Ascending aorta (tissue), 2 donors: Measurements from ENCODE around the gene FRMD4A. TPM values are rescaled to one million over a fixed set of nuclear protein-coding genes. Genes with fewer than 3 reads are reported as not detected.
A peak's percentile ranks its signal among the peaks of the same experiment; 100 is the strongest.

Source experiments
- DNase-seq, 2 donors: peaks; one replicate each; pipeline ENCODE4 v3.0.0-alpha.2; 2019; ENCODE audit warnings: low spot score in 2 of 2
- H3K27ac ChIP-seq, 2 donors: fragments of 200-600 bp; sonication (generic); one replicate each; pipeline ENCODE4 v1.5.1; 2016 to 2017; ENCODE audit warnings: mild to moderate bottlenecking in 1 of 2
- H3K27me3 ChIP-seq: fragments of 200-600 bp; sonication (generic); one replicate; pipeline ENCODE4 v1.5.1; 2017
- H3K36me3 ChIP-seq, 2 donors: fragments of 200-600 bp; sonication (generic); one replicate each; pipeline ENCODE4 v1.5.1; 2016
- H3K4me1 ChIP-seq, 2 donors: fragments of 200-600 bp; sonication (generic); one replicate each; pipeline ENCODE4 v1.5.1; 2016 to 2017; ENCODE audit warnings: mild to moderate bottlenecking in 1 of 2
- H3K4me3 ChIP-seq, 2 donors: fragments of 200-600 bp; sonication (generic); one replicate each; pipeline ENCODE4 v1.5.1; 2016 to 2017; ENCODE audit warnings: mild to moderate bottlenecking in 1 of 2
- H3K9me3 ChIP-seq, 2 donors: fragments of 200-600 bp; sonication (generic); one replicate each; pipeline ENCODE4 v1.5.1; 2016
- intact Hi-C: fragments of 100-400 bp; cut with DNase I; formaldehyde crosslinking; loops from one replicate; pipeline ENCODE4 v1.15.1; 2023
- total RNA-seq: library from RNA; depleted of rRNA; stranded (reverse); fragments of >200 nt; gene quantifications from one replicate; pipeline ENCODE4 v1.1.0, GENCODE V29; 2016
- TF ChIP-seq, protein P1 (sequence below), 3 experiments: fragments of 200-600 bp in 2 of 3; fragments of 450-650 bp in 1 of 3; sonication (generic) in 2 of 3; IDR thresholded peaks; one replicate each; pipeline ENCODE4 v1.5.1; 2016 to 2019; ENCODE audit warnings: antibody characterized with exemption in 3 of 3, mild to moderate bottlenecking in 1 of 3, moderate library complexity in 1 of 3

The FRMD4A gene
- total RNA-seq, 1 donor from 2014 or later: 108 TPM

DNA sequence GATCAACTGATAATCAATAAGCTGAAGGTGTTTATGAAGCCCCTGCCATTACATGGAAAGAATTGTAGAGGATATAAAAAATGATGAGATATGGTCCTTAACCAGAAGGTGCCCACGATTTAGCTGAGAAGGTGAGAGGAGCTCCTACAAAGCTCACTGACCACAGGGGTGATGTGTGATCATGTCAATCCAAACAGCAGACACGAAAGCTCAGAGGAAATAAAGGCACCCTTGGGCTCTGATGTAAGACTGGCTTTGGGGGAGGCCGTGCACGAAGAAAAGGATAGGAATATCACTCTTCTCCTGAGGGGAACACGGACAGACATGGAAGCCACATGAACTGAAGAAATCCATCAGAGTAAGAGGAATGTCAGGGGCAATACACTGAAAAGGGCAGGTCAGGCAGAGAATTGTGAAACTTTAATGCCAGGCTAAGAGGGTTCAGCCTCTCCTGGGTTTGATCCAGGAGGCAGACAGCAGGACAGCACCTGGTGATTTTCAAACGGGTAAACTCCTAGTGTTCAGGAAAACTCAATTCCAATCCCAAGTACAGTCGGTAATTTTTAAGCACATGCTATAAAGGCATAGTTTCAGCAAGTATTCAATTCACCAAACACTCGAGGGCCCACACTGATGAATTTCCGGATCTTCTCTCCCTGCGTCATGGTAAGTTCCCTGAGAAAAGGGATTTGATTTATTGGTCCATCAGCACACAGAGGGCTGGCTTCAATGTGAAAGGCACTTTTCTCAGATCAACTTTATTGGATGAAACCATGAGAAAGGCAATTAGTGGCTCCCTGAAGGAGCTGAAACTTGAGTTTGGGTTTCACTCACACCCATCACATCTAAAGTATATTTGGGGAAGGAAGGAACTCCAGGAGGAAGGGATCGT is 580.2 kb downstream of the FRMD4A start:
- intact Hi-C loops: no loop called here

DNA sequence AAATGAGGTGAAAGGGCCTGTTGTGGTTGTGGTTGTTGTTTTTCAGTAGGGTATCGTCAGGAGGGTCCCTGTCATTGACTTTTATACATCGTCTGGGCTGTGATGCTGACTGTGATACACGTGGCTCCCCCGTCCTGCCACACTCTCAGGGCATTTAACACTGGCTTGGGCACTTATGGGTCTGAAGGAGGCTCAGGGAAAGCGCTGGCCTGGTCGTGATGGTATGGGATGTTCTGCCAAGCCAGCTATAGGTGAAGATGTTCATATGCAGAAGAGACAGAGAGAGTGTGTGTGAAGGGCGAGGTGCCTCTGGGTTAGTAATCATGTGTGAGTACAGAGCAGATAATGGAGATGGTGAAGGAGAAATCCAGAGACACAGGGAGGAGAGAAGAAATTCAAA is 585.5 kb downstream of the FRMD4A start:
- H3K27ac ChIP-seq: no peak overlapping the region
- DNase-seq: peak in 1 of 2 donors; percentile 57
- H3K4me3 ChIP-seq: no peak overlapping the region
- TF ChIP-seq, protein P1, sequence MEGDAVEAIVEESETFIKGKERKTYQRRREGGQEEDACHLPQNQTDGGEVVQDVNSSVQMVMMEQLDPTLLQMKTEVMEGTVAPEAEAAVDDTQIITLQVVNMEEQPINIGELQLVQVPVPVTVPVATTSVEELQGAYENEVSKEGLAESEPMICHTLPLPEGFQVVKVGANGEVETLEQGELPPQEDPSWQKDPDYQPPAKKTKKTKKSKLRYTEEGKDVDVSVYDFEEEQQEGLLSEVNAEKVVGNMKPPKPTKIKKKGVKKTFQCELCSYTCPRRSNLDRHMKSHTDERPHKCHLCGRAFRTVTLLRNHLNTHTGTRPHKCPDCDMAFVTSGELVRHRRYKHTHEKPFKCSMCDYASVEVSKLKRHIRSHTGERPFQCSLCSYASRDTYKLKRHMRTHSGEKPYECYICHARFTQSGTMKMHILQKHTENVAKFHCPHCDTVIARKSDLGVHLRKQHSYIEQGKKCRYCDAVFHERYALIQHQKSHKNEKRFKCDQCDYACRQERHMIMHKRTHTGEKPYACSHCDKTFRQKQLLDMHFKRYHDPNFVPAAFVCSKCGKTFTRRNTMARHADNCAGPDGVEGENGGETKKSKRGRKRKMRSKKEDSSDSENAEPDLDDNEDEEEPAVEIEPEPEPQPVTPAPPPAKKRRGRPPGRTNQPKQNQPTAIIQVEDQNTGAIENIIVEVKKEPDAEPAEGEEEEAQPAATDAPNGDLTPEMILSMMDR (IDR thresholded peaks at IDR 0.05): no peak
- H3K9me3 ChIP-seq: no peaks in the 10 kb centered on the region
- no peaks in the 10 kb centered on the region for H3K27me3 ChIP-seq
- H3K36me3 ChIP-seq: peaks cover 3 to 5% of the 10 kb centered on the region in 2 donors
- no peaks in the 10 kb centered on the region for H3K4me1 ChIP-seq
- intact Hi-C loops: no loop called here

More for the DNA sequence above, 580.2 kb downstream of the FRMD4A start:
- no peak for DNase-seq
- no peak overlapping the region for H3K4me3 ChIP-seq
- TF ChIP-seq, protein P1 (IDR thresholded peaks at IDR 0.05): no peak
- no peaks in the 10 kb centered on the region for H3K9me3 ChIP-seq
- H3K4me1 ChIP-seq: no peaks in the 10 kb centered on the region
- H3K27ac ChIP-seq: no peak overlapping the region
- H3K36me3 ChIP-seq: peaks cover 0 to 3% of the 10 kb centered on the region in 2 donors
- no peaks in the 10 kb centered on the region for H3K27me3 ChIP-seq

DNA sequence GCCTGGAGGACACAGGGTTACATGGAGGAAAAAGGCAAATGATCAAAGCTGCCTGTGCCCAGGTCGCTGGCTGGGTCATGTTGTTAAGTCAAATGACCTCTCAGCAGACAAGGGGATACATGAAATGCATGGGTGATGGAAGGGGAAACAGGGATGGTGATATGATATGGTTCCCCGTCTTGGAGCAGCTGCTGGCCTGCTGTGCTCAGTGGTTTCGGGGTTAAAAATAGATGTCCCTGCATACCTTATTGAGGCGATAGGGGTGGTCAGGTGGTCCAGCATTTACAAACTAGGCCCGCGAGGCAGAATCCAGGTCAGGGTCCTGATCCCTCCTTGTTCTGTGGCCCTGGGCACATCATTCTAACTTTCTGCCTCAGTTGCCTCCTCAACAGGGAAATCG is 586.8 kb downstream of the FRMD4A start:
- Histone ChIP-seq H3K27ac (no peak overlapping the region), H3K27me3 (no peaks in the 10 kb centered on the region), H3K9me3 (no peaks in the 10 kb centered on the region), H3K4me3 (no peak overlapping the region), H3K36me3 (peaks cover 5 to 13% of the 10 kb centered on the region in 2 donors), H3K4me1 (no peaks in the 10 kb centered on the region)
- intact Hi-C loops: no loop called here
- peak in 1 of 2 donors; percentile 12 for DNase-seq
- TF ChIP-seq, protein P1 (IDR thresholded peaks at IDR 0.05): no peak

DNA sequence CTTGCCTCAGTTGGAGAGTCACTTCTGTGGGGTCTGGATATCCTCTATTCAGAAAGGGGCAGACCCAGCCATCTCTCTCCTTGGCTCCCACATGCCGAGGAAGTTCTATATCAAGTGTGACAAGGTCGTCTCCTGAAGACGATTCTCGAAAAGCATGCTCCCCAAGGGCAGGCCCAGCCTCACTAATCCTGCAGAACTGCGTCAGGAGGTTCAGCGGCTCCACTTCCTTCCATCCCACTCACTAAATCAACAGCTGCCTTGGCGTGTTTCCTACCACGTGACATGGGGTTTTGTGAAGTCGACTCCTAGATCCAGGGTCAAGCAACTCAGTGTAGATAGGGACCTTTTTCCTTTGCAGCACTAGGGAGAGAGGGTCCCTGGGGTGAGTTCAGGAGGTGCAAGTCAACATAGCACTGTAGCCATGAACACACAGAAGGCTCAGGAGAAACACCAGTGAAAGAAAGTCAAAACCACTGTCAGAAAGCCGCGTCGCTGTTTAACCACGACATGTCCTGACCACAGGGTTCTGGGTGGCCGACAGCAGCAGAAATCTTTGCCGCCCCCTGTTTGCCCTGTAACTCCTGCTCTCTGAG is 587.5 kb downstream of the FRMD4A start:
- Histone ChIP-seq H3K4me3 (no peak overlapping the region), H3K9me3 (no peaks in the 10 kb centered on the region), H3K27me3 (no peaks in the 10 kb centered on the region), H3K36me3 (peaks cover 5 to 13% of the 10 kb centered on the region in 2 donors), H3K27ac (no peak overlapping the region), H3K4me1 (no peaks in the 10 kb centered on the region)
- DNase-seq: peak in 1 of 2 donors; percentile 50
- intact Hi-C loops: no loop called here
- TF ChIP-seq, protein P1 (IDR thresholded peaks at IDR 0.05): no peak

DNA sequence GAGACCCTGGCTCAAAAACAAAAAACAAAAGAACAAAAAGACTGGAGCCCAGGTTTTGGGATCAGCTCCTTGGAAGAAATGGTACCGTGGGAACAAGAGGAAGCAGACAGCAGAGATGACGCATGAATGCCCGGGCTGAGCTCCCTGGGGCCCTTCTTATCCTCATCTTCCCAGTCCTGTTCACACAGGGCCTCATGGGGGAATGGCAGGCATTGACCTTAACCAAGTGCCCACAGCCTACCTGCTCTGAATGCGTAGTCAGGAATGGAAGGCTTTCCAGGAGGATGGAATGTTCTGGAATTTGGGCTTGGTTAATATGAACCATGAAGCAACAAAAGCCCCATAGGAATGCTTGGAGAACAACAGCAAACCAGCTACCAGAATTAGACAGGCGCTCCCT is 589.3 kb downstream of the FRMD4A start:
- TF ChIP-seq, protein P1 (IDR thresholded peaks at IDR 0.05): no peak
- intact Hi-C loops: no loop called here
- peak in 1 of 2 donors; percentile 35 for DNase-seq

More for the DNA sequence above, 589.3 kb downstream of the FRMD4A start:
- Histone ChIP-seq H3K27ac (no peak overlapping the region), H3K4me1 (no peaks in the 10 kb centered on the region), H3K9me3 (no peaks in the 10 kb centered on the region), H3K36me3 (peaks cover 14 to 21% of the 10 kb centered on the region in 2 donors), H3K27me3 (no peaks in the 10 kb centered on the region), H3K4me3 (no peak overlapping the region)
